HEK293 (cell line): ENCODE results near the gene ZDHHC14.
A peak's percentile ranks its signal among the peaks of the same experiment; 100 is the strongest.

Experiments used
- CTCF ChIA-PET: fragments of 350-600 bp; formaldehyde crosslinking; extraction: SDS; loops from one replicate; lab custom pipeline; 2021; ENCODE audit warnings: antibody characterized with exemption; lab: Yijun Ruan, JAX
- POLR2A ChIA-PET: fragments of 300-600 bp; formaldehyde crosslinking; extraction: SDS; loops from one replicate; lab custom pipeline; 2020; ENCODE audit warnings: antibody characterized with exemption, inconsistent platforms; lab: Yijun Ruan, JAX
- H3K27ac ChIP-seq: fragments of 200-500 bp; sonication (Bioruptor generic); 2 replicates; pipeline ENCODE4 v1.5.1; 2014; ENCODE audit warnings: low read depth, low read length, control low read depth, inconsistent platforms; ENCODE audit errors: extremely low read depth
- H3K36me3 ChIP-seq, 2 experiments: fragments of 200-500 bp in 1 of 2; sonication (Bioruptor generic) in 1 of 2; 1 replicate in 1 of 2; 2 replicates in 1 of 2; pipeline ENCODE4 v1.5.1; 2014 to 2017; ENCODE audit warnings: inconsistent platforms in 2 of 2, low read length in 2 of 2; ENCODE audit not compliant: control insufficient read depth in 2 of 2, insufficient read depth in 1 of 2
- H3K4me1 ChIP-seq: fragments of 200-500 bp; sonication (Bioruptor generic); 2 replicates; pipeline ENCODE4 v1.5.1; 2014; ENCODE audit warnings: mild to moderate bottlenecking, low read length, inconsistent platforms; ENCODE audit not compliant: control insufficient read depth, insufficient read depth
- H3K4me3 ChIP-seq: 2 replicates; pipeline ENCODE4 v1.5.1; 2011; ENCODE audit warnings: low read depth, mild to moderate bottlenecking, control low read depth, low read length, moderate library complexity
- H3K9me3 ChIP-seq: fragments of 200-500 bp; sonication (Bioruptor generic); 2 replicates; pipeline ENCODE4 v1.5.1; 2014; ENCODE audit warnings: low read depth, low read length, inconsistent platforms; ENCODE audit not compliant: control insufficient read depth, insufficient read depth
- FEZF1 ChIP-seq: fragments of 450-650 bp; formaldehyde crosslinking; IDR thresholded peaks from 2 replicates; pipeline ENCODE4 v1.5.1; 2016; ENCODE audit warnings: missing biosample characterization, missing genetic modification characterization
- SCRT2 ChIP-seq: fragments of 450-650 bp; formaldehyde crosslinking; IDR thresholded peaks from 2 replicates; pipeline ENCODE4 v1.5.1; 2016; ENCODE audit warnings: missing biosample characterization, missing genetic modification characterization
- ZBTB17 ChIP-seq: fragments of 450-650 bp; formaldehyde crosslinking; IDR thresholded peaks from 2 replicates; pipeline ENCODE4 v1.5.1; 2016; ENCODE audit warnings: missing biosample characterization, missing genetic modification characterization
- ZFP41 ChIP-seq: fragments of 450-650 bp; formaldehyde crosslinking; IDR thresholded peaks from 2 replicates; pipeline ENCODE4 v1.5.1; 2016; ENCODE audit warnings: missing biosample characterization, missing genetic modification characterization, borderline replicate concordance
- ZIC2 ChIP-seq: fragments of 450-650 bp; formaldehyde crosslinking; IDR thresholded peaks from 2 replicates; pipeline ENCODE4 v1.5.1; 2016; ENCODE audit warnings: missing biosample characterization, missing genetic modification characterization
- ZNF114 ChIP-seq: fragments of 450-650 bp; formaldehyde crosslinking; IDR thresholded peaks from 2 replicates; pipeline ENCODE4 v1.5.0; 2017; ENCODE audit warnings: missing biosample characterization, missing genetic modification characterization
- ZNF2 ChIP-seq: fragments of 450-650 bp; formaldehyde crosslinking; IDR thresholded peaks from 2 replicates; pipeline ENCODE4 v1.5.1; 2016; ENCODE audit warnings: missing biosample characterization, missing genetic modification characterization
- ZNF350 ChIP-seq: fragments of 450-650 bp; formaldehyde crosslinking; IDR thresholded peaks from 2 replicates; pipeline ENCODE4 v1.5.0; 2017; ENCODE audit warnings: missing biosample characterization, mild to moderate bottlenecking, missing genetic modification characterization
- ZNF677 ChIP-seq: fragments of 450-650 bp; IDR thresholded peaks from 2 replicates; pipeline ENCODE4 v1.5.0; 2018; ENCODE audit warnings: missing biosample characterization, mild to moderate bottlenecking, missing genetic modification characterization, moderate library complexity
- ZNF76 ChIP-seq: fragments of 450-650 bp; formaldehyde crosslinking; IDR thresholded peaks from 2 replicates; pipeline ENCODE4; 2016; ENCODE audit warnings: low read depth, missing biosample characterization, missing genetic modification characterization, borderline replicate concordance
- TF ChIP-seq, protein P1 (sequence below): fragments of 450-650 bp; formaldehyde crosslinking; IDR thresholded peaks from 2 replicates; pipeline ENCODE4 v1.5.1; 2016; ENCODE audit warnings: missing biosample characterization, missing genetic modification characterization, borderline replicate concordance
- TF ChIP-seq, protein P2 (sequence below): fragments of 450-650 bp; formaldehyde crosslinking; IDR thresholded peaks from 2 replicates; pipeline ENCODE4 v1.5.1; 2016; ENCODE audit warnings: missing biosample characterization, missing genetic modification characterization, borderline replicate concordance

ZDHHC14 gene

DNA sequence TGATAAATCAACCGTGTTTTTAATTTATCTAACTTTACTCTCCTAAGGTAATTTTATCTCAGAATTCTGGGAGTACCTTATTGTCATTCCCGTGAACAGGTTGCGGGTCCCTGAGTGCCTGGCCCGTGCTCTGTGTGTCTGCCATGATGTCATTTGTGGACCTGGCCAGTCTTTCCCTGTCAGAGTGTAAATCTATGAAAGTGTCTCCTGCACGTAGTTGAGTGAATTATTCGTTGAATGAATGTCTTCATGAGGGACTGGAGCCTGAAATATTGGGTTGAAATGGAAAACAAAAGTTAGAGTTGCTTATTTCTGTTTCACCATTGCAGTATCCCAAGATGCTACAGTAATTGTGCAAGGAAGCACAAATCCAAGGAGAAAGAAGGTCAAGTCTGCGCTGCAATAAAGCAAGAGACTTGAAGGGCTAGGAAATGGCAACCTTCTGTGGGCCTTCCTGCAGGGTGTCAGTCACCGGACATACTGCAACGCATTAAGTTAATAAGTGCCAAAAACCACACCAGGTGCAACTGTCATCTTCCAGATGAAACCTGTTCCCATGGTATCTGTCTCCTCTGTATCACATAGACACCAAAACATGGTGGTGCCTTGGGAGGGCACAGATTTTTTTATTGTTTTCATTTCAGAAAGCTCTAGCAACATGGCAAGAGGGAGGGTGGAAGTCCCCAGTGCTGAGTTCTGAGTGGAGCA is 135.5 kb downstream of the ZDHHC14 start (continued):
- TF ChIP-seq, protein P1, sequence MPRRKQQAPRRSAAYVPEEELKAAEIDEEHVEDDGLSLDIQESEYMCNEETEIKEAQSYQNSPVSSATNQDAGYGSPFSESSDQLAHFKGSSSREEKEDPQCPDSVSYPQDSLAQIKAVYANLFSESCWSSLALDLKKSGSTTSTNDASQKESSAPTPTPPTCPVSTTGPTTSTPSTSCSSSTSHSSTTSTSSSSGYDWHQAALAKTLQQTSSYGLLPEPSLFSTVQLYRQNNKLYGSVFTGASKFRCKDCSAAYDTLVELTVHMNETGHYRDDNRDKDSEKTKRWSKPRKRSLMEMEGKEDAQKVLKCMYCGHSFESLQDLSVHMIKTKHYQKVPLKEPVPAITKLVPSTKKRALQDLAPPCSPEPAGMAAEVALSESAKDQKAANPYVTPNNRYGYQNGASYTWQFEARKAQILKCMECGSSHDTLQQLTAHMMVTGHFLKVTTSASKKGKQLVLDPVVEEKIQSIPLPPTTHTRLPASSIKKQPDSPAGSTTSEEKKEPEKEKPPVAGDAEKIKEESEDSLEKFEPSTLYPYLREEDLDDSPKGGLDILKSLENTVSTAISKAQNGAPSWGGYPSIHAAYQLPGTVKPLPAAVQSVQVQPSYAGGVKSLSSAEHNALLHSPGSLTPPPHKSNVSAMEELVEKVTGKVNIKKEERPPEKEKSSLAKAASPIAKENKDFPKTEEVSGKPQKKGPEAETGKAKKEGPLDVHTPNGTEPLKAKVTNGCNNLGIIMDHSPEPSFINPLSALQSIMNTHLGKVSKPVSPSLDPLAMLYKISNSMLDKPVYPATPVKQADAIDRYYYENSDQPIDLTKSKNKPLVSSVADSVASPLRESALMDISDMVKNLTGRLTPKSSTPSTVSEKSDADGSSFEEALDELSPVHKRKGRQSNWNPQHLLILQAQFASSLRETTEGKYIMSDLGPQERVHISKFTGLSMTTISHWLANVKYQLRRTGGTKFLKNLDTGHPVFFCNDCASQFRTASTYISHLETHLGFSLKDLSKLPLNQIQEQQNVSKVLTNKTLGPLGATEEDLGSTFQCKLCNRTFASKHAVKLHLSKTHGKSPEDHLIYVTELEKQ: no peak
- no peak for TF ChIP-seq ZFP41 (tag by site-specific recombination)

DNA sequence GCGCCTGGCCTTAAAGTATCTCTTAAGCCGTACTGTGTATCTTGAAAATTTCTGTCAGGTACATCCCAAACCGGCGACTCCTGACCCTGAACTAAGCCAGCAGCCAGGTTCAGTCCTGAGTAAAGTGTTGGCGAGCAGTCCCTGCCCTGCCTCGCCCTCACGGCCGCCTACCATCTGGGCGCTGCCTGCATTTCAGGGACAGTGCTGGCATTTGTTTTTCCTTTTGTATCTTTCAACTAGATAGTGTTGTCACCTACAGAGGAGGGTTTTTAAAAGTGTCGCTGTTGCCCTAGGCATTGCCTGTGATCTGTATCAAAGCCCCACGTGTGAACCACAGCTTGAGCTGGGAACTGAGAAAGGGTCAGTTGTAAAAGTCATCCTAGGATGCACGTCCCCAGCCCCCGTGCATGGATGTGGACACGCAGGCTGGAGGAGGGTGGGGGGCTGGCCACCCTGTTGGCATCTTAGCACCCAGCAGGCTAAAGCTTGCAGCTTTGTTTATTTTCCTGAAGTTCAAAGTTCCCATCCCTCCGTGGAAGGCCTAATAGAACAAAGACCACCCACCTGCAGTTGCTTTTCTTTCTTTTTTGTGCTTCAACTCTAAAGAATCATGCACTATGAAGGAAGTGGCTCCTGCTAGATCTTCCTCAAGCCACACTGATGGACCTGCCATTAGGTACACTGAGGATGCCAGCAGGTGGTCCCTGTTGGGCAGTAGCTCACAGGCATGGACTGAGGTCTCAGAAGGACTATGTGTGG is 136.8 kb downstream of the ZDHHC14 start:
- POLR2A ChIA-PET: no interaction called here

DNA sequence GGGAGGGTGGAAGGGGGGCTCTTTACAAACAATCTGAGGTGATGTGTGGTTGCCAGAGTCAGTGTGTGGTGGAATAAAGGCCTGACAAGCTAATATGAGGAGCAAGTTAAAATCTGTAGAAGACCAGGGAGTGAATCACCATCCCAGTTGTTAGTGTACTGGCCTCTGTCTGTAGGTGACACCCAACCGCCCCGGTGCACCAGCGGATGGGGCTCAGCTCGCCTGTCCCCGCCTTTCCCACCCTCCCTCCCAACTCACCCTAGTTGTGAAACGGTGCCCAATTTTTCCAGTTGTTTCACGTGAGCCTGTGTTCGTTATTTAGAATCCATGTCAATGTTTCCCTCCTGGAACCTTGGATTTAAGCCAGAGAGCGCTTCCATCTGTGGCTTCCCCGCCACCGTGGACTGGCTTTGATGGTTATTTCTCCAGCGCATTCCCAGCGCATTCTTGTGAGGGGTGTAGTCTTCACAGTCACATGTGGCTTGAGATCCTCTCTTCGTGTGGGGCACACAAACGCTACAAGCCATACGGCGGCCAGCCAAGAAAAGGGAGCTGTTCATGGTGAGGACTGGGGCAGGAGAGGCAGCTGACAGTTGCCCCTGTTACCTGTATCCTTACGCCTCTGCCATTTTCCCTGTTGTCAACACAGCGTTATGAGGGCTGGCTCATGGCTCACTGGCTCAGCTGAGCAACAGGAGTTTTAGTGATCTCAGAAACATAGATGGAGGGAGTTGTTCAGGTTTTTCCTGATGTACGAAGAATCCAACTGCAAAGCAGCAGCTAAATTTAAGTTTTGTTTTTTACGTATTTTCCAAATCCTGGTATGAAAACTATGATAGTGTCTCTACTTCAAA is 137.6 kb downstream of the ZDHHC14 start:
- no peak overlapping the region for H3K4me3 ChIP-seq
- H3K4me1 ChIP-seq: no peaks in the 10 kb centered on the region
- TF ChIP-seq SCRT2 (peak; percentile 55; the same call in 1 of the 2 replicates), ZNF76 (no peak), ZBTB17 (peak; percentile 83)
- TF ChIP-seq, protein P1: no peak
- CTCF ChIA-PET: interaction anchor here (0.6 to 0.8 kb wide), 2 partner anchors 14 to 148 kb away, joined by 3 to 5 read pairs; no protein-coding TSS in a partner anchor
- H3K27ac ChIP-seq: no peak overlapping the region
- H3K36me3 ChIP-seq: no peaks in the 10 kb centered on the region
- POLR2A ChIA-PET: no interaction called here
- no peaks in the 10 kb centered on the region for H3K9me3 ChIP-seq

More for the DNA sequence above, 136.8 kb downstream of the ZDHHC14 start:
- no peak overlapping the region for H3K27ac ChIP-seq
- TF ChIP-seq, protein P2, sequence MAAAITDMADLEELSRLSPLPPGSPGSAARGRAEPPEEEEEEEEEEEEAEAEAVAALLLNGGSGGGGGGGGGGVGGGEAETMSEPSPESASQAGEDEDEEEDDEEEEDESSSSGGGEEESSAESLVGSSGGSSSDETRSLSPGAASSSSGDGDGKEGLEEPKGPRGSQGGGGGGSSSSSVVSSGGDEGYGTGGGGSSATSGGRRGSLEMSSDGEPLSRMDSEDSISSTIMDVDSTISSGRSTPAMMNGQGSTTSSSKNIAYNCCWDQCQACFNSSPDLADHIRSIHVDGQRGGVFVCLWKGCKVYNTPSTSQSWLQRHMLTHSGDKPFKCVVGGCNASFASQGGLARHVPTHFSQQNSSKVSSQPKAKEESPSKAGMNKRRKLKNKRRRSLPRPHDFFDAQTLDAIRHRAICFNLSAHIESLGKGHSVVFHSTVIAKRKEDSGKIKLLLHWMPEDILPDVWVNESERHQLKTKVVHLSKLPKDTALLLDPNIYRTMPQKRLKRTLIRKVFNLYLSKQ (tag by site-specific recombination): no peak
- TF ChIP-seq ZNF677 (no peak), ZIC2 (tag by site-specific recombination) (peak; percentile 14; the same call in 1 of the 2 replicates), FEZF1 (tag by site-specific recombination) (no peak), ZNF350 (tag by site-specific recombination) (no peak), ZNF2 (no peak), ZNF114 (tag by site-specific recombination) (no peak)
- no peaks in the 10 kb centered on the region for H3K4me1 ChIP-seq
- H3K36me3 ChIP-seq: no peaks in the 10 kb centered on the region
- H3K4me3 ChIP-seq: no peak overlapping the region
- CTCF ChIA-PET: interaction anchor here (0.6 kb wide), 2 partner anchors 149 to 196 kb away, joined by 3 to 5 read pairs; no protein-coding TSS in a partner anchor
- H3K9me3 ChIP-seq: no peaks in the 10 kb centered on the region
